Medulla oblongata (tissue), 1 donor: ENCODE results near the gene KIAA1217.

Experiments used
- DNase-seq: peaks from one replicate; pipeline ENCODE4 v3.0.0-alpha.2; 2015; ENCODE audit errors: extremely low spot score

Gene KIAA1217

GRCh38 chr10:24208661-24209431, at the start of gene KIAA1217:
KIAA1217 (plus strand) TSS chr10:24209138; CDS start chr10:24209194, 56 bp downstream.
- peak; percentile 25 for DNase-seq

- no peak for DNase-seq
Observed at GRCh38 chr10:24162206-24162985, 46.5 kb upstream of the KIAA1217 start.

GRCh38 chr10:24163485-24163884, 45.5 kb upstream of the KIAA1217 start:
- no peak for DNase-seq

GRCh38 chr10:24168258-24169170, 40.4 kb upstream of the KIAA1217 start:
- DNase-seq: peak; percentile 28

- DNase-seq: no peak
Observed at GRCh38 chr10:24170199-24170598, 38.7 kb upstream of the KIAA1217 start.

GRCh38 chr10:24172909-24173308, 36.0 kb upstream of the KIAA1217 start:
- no peak for DNase-seq

GRCh38 chr10:24174014-24174413, 34.9 kb upstream of the KIAA1217 start:
- no peak for DNase-seq

- no peak for DNase-seq
Observed at GRCh38 chr10:24176658-24177057, 32.3 kb upstream of the KIAA1217 start.

GRCh38 chr10:24177636-24178035, 31.3 kb upstream of the KIAA1217 start:
- DNase-seq: no peak

GRCh38 chr10:24180891-24181290, 28.0 kb upstream of the KIAA1217 start:
- DNase-seq: no peak

- DNase-seq: no peak
Observed at GRCh38 chr10:24184455-24184854, 24.5 kb upstream of the KIAA1217 start.

- no peak for DNase-seq
Observed at GRCh38 chr10:24193330-24193729, 15.6 kb upstream of the KIAA1217 start.

GRCh38 chr10:24197263-24197662, 11.7 kb upstream of the KIAA1217 start:
- DNase-seq: no peak

GRCh38 chr10:24201503-24202180, 7.3 kb upstream of the KIAA1217 start:
- DNase-seq: no peak

GRCh38 chr10:24202181-24202570, 6.8 kb upstream of the KIAA1217 start:
- DNase-seq: no peak

- DNase-seq: no peak
Observed at GRCh38 chr10:24205821-24206220, 3.1 kb upstream of the KIAA1217 start.

- DNase-seq: no peak
Observed at GRCh38 chr10:24206334-24206733, 2.6 kb upstream of the KIAA1217 start.

GRCh38 chr10:24206926-24207325, 2.0 kb upstream of the KIAA1217 start:
- DNase-seq: no peak

GRCh38 chr10:24207341-24207740, 1.6 kb upstream of the KIAA1217 start:
- DNase-seq: no peak

GRCh38 chr10:24207781-24208611, 942 bp upstream of the KIAA1217 start:
- no peak for DNase-seq

- DNase-seq: peak; percentile 17
Observed at GRCh38 chr10:24209432-24209771, 464 bp downstream of the KIAA1217 start.
